Thyroid gland (tissue), 4 donors: Measurements from ENCODE around the gene EPS8.

Source experiments
- CTCF ChIP-seq, 6 experiments: fragments of 200-600 bp in 3 of 6; fragments of 450-650 bp in 3 of 6; sonication (generic) in 3 of 6; IDR thresholded peaks; one replicate each; pipeline ENCODE4 v1.5.1; 2016 to 2019; ENCODE audit warnings: antibody characterized with exemption in 6 of 6, mild to moderate bottlenecking in 2 of 6, inconsistent platforms in 1 of 6, moderate library complexity in 1 of 6
- POLR2A ChIP-seq, 2 donors: fragments of 450-650 bp; IDR thresholded peaks; one replicate each; pipeline ENCODE4 v1.6.1; 2017; ENCODE audit warnings: antibody characterized with exemption in 2 of 2, mild to moderate bottlenecking in 2 of 2, moderate library complexity in 1 of 2

GRCh38 chr12:15776532-15776931, 12.7 kb downstream of the EPS8 start:
- no peak for TF ChIP-seq CTCF (IDR thresholded peaks at IDR 0.05)
- no peak for TF ChIP-seq POLR2A (IDR thresholded peaks at IDR 0.05)
